Measurements from ENCODE around the gene NNAT. TPM values are rescaled to one million over a fixed set of nuclear protein-coding genes. Genes with fewer than 3 reads are reported as not detected.
"Not testable (repeated sequence)": the region's sequence is repeated elsewhere in the genome, so short reads cannot be mapped to it uniquely, and the experiment has no call there.

The NNAT gene
- total RNA-seq, 1 donor from 2014 or later, result 367 TPM

DNA sequence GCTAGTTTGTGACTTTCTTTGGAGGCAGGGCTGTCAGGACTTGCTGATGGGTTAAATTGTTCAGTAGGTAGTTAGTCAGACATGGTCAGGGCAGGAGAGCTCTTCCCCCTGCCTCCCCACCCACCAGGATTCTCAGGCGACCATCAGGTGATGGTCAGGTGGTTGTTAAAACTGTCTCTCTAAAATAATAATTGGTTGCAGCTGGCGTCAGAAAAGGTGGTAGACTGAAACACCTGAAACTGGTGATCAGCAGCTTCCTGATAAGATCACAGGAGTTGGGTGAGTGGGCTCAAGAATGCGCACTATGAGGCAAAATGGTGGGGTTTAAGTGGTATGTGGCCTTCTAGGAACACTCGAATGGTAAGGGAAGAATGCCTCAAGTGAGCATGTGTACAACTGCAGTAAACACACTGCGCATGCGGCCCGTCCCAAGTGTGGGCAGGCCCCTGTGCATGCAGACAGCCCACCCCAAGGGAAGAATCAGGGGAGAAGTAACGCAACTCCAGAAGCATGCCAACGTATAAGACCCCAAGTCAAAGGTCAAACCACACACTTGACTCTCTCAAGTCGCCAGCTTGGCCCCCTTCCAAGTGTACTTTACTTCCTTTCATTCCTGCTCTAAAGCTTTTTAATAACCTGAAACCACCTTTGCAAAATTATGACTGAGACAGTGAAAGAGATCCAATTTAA lies 14.5 kb downstream of the NNAT start:
- no peak for DNase-seq (ENCODE audit: low spot score in 2 of 2)
- no peak for FAIRE-seq

DNA sequence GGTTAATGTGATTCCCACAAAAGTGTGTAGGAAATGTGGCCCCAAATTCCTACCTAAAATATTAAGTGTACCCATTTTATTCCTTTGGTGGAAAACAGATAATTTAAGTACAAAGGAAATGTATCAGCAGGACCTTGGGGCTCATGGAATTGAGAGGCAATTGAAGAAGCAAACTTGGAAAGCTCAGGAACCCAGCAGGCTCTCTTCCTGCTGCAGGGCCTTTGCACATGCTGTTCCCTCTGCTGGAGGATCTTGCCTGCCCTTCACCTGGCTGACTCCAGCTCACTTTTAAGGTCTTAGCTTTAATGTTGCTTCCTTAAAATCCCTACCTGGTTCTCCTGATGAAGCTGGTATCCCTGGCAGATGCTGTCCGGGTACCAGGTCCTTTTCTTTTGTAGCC lies 16.5 kb downstream of the NNAT start:
- FAIRE-seq (no peak), DNase-seq (ENCODE audit: low spot score in 2 of 2) (no peak)

DNA sequence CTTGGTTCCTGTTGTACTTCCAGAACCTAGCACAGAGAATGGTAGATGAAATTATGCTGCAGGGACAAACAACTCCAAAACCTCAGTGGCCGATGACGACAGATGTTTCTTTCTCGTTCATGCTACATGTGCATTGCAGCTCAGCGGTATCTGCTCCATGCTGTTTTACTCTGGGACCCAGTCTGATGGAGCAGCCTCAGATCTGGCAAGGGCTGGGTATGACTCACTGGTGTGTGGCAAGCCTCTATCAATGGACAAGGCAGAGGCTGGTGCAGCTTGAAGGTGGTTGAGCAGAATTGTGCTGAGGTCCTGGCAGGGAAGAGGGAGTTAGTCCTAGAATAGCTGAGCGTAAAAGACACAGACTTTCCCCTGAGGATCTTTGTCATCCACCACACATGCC lies 17.0 kb downstream of the NNAT start:
- FAIRE-seq (no peak), DNase-seq (ENCODE audit: low spot score in 2 of 2) (no peak)

DNA sequence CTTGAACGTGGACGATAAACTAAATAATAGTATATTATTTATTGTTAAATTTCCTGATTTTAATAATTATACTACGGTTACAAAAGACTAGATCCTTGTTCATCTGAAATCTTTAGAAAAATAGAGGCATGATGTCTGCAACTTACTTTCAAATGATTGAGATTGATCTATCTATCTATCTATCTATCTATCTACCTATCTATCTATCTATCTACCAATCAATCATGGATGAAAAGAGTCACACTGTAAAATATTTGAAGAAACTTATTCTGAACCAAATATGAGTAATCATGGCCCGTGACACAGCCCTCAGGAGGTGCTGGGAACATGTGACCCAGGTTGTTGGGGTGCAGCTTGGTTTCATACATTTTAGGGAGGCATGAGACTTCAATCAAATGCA lies 18.4 kb downstream of the NNAT start:
- FAIRE-seq (no peak), DNase-seq (ENCODE audit: low spot score in 2 of 2) (no peak)

DNA sequence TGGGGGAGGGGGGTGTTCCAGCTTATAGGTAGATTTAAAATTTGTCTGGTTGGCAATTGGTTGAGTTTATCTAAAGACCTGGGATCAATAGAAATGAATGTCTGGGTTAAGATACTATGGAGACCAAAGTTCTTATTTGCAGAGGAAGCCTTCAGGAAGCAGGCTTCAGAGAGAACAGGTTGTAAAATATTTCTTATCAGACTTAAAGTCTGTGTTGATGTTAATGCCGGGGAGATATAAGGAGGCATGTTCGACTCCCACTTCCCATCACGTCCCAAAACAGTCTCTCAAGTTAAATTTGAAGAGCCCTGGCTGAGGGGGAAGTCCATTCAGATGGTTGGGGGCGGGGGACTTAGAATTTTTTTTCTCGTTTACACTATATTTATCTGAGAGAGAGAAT lies 19.0 kb downstream of the NNAT start:
- FAIRE-seq, result no peak
- DNase-seq (ENCODE audit: low spot score in 2 of 2), result no peak

DNA sequence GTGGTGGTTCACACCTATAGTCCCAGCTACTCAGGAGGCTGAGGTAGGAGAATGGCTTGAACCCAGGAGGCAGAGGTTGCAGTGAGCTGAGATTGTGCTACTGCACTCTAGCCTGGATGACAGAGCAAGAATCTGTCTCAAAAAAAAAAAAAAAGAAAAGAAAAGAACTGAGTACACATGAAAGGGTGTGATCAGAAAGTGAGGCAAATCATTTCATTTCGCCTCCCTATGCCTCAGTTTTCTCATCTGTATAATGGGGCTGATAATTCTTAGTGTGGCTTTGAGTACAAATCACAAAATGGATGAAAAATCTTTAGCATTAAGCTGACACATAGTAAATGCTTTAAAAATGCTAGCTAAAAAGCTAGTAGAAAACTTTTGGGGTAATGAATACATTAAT lies 19.8 kb downstream of the NNAT start:
- not testable (repeated sequence) for FAIRE-seq; DNase-seq (ENCODE audit: low spot score in 2 of 2)

DNA sequence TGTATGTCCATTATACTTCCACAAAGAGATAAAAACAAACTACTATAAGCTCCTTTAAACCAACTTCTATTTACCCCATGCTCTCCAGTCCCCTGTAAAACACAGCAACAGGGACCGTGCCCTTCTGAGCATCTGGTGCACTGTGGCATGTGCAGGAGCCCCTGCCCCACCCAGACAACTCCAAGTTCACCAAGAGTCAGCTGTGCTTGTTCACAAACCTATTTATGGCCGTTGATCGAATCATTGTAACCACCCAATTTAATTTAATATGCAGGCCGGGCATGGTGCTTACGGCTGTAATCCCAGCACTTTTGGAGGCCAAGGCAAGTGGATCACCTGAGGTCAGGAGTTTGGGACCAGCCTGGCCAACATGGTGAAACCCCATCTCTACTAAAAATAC lies 20.3 kb downstream of the NNAT start:
- FAIRE-seq, result no peak
- no peak for DNase-seq (ENCODE audit: low spot score in 2 of 2)

DNA sequence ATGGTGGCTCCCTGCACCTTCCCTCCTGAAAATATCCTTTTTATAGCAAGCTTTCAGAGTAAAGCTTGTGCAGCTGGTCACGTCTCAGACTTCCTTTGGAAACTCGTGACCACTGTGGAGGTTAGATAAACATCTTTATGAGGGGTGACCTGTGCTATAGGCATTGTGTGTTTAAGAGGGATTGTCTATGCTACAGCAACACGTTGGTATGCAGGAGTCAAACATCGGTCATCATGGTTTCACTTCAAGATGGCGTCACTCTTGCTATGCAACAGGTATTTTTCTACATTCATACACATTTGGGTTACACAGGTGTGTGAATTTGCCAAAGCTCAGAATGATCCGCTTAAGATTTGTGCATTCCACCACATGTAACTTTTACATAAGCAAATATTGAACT lies 21.2 kb downstream of the NNAT start:
- no peak for DNase-seq (ENCODE audit: low spot score in 2 of 2)
- FAIRE-seq, result no peak

DNA sequence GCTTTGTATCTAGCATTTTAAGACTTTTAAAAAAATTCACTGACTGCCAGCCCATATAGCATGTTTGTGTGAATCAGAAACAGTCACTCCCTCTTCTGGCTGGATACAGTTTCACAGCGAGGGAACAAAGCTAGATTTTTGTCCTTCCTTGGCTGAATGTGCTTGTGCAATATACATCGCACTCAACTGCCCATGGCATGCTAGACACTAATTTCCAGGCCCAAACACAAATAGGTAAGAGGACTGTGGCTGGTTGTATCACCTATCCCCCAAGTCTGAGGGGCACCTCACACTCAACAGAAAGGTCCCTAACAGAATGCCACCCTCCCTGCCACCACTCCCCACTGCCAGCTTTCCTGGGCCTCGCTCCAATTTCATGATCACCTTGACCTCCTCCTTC lies 22.8 kb downstream of the NNAT start:
- DNase-seq (ENCODE audit: low spot score in 2 of 2), result no peak
- no peak for FAIRE-seq

DNA sequence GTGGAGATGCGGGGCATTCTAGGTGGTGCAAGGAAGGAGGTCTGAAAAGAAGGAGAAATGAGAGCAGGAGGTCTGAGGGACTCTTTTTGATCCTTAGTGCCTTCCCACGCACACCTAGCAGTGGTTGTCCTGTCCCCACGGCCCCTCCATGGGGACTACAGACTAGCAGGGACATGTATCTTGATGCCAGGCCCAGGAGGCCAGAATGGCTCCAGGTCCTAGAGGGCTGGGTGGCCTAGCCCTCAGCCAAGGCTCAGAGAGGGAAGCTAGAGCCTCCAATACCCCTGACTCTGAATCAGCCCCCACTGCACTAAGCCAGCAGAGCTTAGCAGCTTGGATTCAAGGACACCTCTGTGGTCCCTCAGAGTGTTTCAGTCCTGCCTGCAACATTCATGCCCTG lies 23.3 kb downstream of the NNAT start:
- FAIRE-seq (no peak), DNase-seq (ENCODE audit: low spot score in 2 of 2) (no peak)

DNA sequence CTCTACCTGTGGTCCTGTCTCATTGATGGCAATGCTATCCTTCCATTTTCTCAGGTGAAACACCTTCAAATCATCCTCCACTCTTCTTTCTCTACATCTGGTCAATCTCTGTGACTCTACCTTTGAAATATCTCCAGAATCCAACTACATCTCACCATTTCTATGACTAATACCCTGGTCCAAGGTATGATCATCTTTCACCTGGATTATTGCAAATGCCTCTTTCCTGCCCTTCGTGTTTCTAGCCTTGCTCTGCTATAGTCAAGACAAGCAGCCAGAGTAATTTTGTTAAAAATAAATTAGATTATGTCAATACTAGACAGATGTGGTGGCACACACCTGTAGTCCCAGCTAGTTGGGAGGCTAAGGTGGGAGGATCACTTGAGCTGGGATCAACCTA lies 24.5 kb downstream of the NNAT start:
- FAIRE-seq, result no peak

DNA sequence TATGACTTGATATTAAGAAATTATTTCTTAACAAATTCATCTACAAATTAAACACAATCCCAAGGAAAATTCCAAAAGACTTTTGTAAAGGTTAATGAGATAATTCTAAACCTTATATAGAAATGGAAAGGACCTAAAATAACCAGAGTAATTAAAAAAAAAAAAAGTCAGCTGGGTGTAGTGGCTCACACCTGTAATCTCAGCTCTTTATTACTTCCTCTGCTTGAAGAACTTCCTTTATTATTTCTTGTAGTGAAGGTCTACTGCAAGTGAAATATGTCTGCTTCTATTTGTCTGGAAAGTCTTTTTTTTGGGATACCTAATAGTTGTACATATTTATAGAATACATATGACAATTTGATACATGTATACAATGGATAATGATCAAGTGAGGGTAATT lies 26.9 kb downstream of the NNAT start:
- no peak for DNase-seq (ENCODE audit: low spot score in 2 of 2)
- FAIRE-seq, result no peak

More for the DNA sequence above, 24.5 kb downstream of the NNAT start:
- DNase-seq (ENCODE audit: low spot score in 2 of 2), result no peak

DNA sequence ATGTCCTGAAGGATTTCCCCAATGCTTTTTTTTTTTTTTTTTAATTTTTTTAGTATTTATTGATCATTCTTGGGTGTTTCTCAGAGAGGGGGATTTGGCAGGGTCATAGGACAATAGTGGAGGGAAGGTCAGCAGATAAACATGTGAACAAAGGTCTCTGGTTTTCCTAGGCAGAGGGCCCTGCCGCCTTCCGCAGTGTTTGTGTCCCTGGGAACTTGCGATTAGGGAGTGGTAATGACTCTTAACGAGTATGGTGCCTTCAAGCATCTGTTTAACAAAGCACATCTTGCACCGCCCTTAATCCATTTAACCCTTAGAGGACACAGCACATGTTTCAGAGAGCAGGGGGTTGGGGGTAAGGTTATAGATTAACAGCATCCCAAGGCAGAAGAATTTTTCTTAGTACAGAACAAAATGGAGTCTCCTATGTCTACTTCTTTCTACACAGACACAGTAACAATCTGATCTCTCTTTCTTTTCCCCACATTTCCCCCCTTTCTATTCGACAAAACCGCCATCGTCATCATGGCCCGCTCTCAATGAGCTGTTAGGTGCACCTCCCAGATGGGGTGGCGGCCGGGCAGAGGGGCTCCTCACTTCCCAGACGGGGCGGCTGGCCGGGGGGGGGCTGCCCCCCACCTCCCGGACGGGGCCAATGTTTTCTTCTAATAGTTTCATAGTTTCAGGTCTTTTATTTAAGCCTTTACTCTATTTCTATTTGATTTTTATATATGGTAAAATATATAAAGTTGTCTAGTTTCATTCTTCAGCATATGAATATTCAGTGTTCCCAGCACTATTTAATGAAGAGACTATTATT lies 29.3 kb downstream of the NNAT start:
- not testable (repeated sequence) for FAIRE-seq; DNase-seq (ENCODE audit: low spot score in 2 of 2)

DNA sequence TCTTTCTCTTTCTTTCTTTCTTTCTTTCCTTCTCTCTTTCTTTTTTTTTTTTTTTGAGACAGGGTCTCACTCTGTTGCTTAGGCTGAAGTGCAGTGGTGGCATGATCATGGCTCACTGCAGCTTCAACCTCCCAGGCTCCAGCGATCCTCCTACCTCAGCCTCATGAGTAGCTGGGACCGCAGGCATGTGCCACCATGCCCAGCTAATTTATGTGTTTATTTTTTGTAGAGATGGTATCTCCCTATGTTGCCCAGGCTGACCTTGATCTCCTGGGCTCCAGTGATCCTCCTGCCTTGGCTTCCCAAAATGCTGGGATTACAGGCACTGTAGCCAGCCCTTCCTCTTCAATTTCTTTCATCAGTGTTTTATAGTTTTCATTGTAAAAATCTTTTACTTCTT lies 30.6 kb downstream of the NNAT start:
- FAIRE-seq; DNase-seq (ENCODE audit: low spot score in 2 of 2): not testable (repeated sequence)

DNA sequence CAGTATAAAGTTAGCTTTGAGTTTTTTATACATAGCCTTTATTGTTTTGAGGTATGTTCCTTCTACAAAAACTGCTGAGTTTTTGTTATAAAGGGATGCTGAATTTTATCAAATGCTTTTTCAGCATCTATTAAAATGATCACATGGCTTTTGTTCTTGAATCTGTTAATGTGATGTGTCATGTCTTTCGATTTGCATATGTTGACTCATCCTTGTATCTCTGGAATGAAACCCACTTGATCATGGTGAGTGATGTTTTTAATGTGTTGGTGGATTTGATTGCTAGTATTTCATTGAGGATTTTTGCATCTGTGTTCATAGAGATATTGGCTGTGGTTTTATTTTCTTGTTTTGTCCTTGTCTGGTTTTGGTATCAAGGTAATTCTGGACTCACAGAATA lies 31.4 kb downstream of the NNAT start:
- no peak for FAIRE-seq

DNA sequence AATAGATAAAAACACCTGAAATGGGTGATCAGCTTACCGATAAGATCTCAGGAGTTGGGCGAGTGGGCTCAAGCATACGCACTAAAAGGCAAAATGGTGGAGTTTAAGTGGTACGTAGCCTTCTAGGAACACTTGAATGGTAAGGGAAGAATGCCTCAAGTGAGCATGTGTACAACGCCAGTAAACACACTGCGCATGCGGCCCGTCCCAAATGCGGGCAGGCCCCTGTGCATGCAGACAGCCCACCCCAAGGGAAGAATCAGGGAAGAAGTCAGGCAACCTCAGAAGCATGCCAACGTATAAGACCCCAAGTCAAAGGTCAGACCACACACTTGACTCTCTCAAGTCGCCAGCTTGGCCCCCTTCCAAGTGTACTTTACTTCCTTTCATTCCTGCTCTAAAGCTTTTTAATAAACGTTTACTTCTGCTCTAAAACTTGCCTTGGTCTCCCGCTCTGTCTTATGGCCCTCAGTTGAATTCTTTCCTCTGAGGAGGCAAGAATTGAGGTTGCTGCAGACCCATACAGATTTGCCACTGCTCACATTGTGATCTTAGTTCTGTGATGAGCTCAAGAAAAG lies 33.8 kb downstream of the NNAT start:
- DNase-seq (ENCODE audit: low spot score in 2 of 2); FAIRE-seq: not testable (repeated sequence)

More for the DNA sequence above, 31.4 kb downstream of the NNAT start:
- DNase-seq (ENCODE audit: low spot score in 2 of 2), result no peak

DNA sequence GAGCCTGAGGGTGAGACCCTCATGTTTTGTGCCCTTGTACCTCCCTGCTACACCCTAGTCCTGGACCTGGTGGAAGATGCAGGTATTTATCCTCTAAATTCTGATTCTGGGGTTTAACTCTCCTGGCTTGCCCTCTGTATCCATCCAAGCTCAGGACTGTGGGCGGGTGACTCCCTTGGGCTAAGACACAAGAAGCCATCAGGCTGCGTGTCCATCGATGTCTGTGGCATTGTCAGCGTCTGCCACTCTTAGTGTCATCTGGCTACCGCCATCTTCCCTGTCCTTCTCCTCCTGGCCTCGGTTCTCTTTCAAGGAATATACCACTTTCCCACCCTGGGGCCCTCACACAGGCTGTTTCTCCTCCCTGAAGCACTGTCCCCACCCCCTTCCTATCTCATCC lies 35.5 kb downstream of the NNAT start:
- DNase-seq (ENCODE audit: low spot score in 2 of 2) (no peak), FAIRE-seq (no peak)

DNA sequence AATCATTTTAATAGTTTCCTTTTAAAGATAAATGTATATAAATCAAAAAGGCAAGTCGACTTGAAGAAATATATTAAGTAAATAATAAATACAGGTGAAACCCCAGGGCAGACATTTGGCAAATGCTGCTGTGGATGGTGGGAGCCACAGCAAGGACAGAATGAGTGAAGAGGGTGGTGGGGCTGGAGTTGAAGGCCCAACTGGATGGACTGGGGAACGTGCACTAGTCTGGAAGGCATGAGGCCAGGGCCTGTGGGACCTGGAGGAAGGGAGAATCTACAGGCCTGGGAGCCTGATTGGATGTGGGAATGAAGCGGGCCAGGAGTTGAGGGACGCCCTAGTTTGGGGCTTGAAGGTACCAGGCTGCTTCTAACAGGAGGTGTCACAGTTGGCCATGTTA lies 37.3 kb downstream of the NNAT start:
- no peak for DNase-seq (ENCODE audit: low spot score in 2 of 2)
- FAIRE-seq, result no peak

DNA sequence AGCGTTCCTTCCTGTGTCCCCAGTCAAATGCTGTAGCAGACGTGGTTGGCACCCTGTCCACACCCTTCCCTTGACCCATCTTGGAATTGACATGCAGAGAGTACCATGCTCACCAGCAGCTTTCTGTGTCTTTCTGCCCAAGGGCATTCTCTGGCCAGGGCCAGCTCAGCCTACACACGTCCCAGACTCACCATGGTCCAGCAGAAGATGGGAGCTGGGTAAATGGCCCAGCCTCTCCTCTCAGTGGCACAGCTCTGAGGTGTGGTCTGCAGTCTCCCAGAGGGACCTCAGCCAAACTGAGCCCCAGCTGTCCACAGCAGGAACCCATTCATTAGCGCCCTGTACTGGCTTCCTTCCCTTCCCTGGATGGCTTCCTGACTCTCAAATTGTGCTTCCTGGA lies 37.7 kb downstream of the NNAT start:
- DNase-seq (ENCODE audit: low spot score in 2 of 2) (no peak), FAIRE-seq (no peak)

DNA sequence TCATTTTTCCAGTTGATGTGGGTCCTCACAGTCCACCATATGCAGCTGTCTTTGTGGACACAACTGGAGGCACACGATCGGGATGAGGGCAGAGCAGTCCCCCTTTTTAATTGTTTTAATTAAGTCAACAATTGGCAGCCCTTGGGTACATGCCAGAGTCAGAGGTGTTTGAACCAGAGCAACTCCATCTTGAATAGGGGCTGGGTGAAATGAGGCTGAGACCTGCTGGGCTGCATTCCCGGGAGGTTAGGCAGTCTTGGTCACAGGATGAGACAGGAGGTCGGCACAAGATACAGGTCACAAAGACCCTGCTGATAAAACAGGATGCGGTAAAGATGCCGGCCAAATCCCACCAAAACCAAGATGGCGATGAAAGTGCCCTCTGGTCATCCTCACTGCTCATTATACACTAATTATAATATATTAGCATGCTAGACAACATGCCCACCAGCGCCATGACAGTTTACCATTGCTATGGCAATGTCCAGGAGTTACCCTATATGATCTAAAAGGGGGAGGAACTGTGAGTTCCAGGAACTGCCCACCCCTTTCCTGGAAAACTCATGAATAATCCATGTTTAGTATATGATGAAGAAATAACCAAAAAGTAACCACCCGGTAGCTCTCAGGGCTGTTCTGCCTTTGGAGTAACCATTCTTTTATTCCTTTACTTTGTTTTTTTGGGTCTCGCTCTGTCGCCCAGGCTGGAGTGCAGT lies 38.4 kb downstream of the NNAT start:
- DNase-seq (ENCODE audit: low spot score in 2 of 2) (no peak), FAIRE-seq (no peak)

DNA sequence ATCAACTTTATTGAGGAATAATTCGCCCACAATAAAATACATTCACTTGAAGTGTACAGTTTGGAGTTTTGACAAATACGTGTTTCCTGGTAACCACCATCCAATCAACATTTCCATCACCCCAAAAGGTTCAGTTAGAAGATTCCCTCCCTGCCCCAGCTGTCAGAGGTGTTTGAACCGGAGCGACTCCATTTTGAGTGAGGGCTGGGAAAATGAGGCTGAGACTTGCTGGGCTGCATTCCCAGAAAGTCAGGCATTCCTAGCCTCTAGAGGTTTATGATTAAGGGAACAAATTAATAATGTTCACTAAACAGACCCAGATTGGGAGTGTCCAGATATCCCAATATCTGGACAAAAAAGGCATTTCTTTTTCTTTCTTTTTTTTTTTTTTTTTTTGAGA lies 39.6 kb downstream of the NNAT start:
- DNase-seq (ENCODE audit: low spot score in 2 of 2), result no peak
- FAIRE-seq, result no peak

Data from frontal cortex (tissue), 4 donors.